GM10266 (cell line): ENCODE results near the gene RASA3.
A peak's percentile ranks its signal among the peaks of the same experiment; 100 is the strongest.
"Not testable (repeated sequence)": the region's sequence is repeated elsewhere in the genome, so short reads cannot be mapped to it uniquely, and the experiment has no call there.

ENCODE experiments used
- DNase-seq: peaks from one replicate; pipeline ENCODE4 v3.0.0; 2012; ENCODE audit errors: extremely low spot score
- TF ChIP-seq, protein P1 (sequence below): IDR thresholded peaks from 2 replicates; pipeline ENCODE4 v1.5.1; 2012; ENCODE audit warnings: mild to moderate bottlenecking, low read depth; ENCODE audit not compliant: control insufficient read depth, insufficient read depth; ENCODE audit errors: missing control alignments

Gene RASA3

DNA sequence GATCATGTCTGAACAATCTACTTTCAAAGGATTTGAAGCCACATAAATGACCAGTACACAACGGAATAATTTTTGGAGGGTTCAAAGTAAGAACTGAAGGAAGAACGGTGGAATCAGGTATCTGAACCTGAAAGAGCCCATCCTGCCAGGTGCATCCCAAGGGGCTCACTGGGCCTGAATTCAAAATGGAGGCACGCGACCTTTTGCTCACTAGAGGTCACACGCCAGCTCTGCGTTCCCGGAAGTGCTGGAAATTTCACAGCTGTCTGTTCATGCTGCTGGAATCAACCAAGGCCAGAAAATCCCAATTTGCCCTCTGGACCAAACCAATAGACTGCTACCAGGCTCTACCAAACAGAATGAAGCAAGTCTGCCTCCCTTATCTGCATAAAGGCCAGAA is 4.2 kb upstream of the RASA3 start:
- DNase-seq, result no peak
- TF ChIP-seq, protein P1, sequence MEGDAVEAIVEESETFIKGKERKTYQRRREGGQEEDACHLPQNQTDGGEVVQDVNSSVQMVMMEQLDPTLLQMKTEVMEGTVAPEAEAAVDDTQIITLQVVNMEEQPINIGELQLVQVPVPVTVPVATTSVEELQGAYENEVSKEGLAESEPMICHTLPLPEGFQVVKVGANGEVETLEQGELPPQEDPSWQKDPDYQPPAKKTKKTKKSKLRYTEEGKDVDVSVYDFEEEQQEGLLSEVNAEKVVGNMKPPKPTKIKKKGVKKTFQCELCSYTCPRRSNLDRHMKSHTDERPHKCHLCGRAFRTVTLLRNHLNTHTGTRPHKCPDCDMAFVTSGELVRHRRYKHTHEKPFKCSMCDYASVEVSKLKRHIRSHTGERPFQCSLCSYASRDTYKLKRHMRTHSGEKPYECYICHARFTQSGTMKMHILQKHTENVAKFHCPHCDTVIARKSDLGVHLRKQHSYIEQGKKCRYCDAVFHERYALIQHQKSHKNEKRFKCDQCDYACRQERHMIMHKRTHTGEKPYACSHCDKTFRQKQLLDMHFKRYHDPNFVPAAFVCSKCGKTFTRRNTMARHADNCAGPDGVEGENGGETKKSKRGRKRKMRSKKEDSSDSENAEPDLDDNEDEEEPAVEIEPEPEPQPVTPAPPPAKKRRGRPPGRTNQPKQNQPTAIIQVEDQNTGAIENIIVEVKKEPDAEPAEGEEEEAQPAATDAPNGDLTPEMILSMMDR, result no peak

DNA sequence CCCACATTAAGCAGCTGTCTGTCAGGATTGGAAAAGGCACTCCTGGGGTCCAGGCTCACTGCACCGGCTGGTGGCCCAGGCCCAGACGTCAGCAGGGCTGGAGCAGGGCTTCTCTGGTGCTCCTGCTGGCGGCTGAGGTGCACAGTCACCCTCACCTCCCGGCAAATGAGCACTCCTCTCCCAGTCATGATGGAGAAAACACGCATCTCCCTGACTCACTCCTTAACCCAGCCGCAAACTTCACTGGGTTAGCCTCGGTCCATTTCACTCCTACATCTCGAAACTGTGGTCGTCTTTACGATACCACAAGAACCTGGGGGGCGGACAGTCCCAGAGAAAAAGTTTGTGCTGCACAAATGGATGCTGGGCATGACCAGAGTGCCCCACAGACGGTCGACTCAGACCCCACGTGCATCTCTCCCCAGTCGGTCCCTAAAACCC is 3.3 kb upstream of the RASA3 start:
- no peak for DNase-seq
- TF ChIP-seq, protein P1, result no peak

DNA sequence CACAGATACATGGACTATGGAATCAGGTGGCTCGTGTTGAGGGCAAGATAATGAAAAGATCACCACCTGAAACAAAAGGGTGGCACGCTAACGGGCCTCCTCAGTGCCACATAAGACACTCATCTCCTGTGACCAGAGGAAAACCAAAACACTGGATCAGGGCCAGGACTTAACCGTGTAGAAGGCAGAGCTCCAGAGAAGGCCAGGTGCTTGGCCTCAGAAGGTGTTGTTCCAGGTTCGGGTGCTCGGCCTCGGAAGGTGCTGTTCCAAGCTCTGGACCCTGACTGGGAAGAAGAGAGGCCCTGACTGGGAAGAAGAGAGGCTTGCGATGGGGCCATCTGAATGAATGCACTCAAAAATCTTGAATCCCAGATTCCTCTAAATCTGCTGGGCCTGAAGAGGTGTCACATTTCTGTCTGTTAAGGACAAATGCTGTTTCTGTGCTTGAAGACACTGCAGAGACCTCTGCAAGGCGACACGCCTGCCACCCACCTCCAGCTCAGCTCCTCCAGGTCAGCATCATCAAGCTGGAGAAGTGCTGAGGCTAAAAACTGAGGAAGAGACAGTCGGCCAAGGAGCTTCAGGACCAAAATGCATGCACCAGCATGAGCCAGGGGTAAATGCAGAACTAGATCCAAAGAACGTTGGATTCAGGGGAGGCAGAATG is 2.7 kb upstream of the RASA3 start:
- TF ChIP-seq, protein P1, result no peak
- DNase-seq, result no peak

DNA sequence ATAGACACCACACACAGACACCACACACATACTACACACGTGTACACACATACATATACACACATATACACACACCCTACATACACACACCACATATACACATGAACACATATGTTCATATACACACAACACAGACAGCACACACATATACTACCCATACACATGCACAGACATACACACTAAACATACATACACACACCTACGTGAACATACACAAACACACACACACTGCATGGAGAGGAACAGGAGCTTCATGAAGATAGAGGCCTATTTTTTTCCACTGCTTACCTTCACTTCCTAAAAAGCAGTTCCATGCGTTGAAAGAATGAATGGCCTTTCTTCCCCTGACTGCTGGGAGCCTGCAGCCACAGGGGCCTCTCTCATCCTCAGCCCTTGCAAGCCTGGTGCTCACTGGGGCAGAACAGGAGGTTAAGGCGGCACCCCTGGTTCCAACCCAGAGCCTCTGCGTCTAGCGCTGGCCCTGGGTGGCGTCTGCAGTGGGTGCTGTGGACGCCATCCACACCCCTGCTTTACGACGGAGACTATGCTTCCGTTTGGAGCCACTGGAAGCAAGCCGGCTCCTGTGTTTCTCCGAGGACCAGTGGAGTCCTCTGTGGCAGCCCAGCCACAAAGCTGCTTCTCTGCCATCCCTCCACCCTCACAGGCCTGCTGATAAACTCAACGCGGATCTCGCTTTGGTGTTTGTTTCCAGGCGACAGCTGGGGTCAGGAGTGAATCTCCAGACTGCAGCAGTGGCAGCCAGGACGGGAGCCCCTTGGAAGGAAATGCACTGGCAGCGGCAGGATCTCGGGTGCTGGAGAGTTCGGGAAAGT is 1.9 kb upstream of the RASA3 start:
- TF ChIP-seq, protein P1, result no peak
- no peak for DNase-seq

DNA sequence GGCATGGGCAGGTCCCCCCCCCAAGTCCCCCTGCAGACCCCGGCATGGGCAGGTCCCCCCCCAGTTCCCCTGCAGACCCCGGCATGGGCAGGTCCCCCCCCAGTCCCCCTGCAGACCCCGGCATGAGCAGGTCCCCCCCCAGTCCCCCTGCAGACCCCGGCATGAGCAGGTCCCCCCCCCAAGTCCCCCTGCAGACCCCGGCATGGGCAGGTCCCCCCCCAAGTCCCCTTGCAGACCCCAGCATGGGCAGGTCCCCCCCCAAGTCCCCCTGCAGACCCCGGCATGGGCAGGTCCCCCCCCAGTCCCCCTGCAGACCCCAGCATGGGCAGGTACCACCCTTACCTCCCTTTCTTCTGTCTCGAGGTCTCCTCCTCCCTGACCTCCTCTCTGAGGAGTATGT is 1.1 kb upstream of the RASA3 start:
- not testable (repeated sequence) for DNase-seq

DNA sequence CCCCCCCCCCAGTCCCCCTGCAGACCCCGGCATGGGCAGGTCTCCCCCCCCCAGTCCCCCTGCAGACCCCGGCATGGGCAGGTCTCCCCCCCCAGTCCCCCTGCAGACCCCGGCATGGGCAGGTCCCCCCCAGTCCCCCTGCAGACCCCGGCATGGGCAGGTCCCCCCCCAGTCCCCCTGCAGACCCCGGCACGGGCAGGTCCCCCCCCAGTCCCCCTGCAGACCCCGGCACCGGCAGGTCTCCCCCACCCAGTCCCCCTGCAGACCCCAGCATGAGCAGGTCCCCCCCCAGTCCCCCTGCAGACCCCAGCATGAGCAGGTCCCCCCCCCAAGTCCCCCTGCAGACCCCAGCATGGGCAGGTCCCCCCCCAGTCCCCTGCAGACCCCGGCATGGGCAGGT is 703 bp upstream of the RASA3 start:
- not testable (repeated sequence) for DNase-seq

DNA sequence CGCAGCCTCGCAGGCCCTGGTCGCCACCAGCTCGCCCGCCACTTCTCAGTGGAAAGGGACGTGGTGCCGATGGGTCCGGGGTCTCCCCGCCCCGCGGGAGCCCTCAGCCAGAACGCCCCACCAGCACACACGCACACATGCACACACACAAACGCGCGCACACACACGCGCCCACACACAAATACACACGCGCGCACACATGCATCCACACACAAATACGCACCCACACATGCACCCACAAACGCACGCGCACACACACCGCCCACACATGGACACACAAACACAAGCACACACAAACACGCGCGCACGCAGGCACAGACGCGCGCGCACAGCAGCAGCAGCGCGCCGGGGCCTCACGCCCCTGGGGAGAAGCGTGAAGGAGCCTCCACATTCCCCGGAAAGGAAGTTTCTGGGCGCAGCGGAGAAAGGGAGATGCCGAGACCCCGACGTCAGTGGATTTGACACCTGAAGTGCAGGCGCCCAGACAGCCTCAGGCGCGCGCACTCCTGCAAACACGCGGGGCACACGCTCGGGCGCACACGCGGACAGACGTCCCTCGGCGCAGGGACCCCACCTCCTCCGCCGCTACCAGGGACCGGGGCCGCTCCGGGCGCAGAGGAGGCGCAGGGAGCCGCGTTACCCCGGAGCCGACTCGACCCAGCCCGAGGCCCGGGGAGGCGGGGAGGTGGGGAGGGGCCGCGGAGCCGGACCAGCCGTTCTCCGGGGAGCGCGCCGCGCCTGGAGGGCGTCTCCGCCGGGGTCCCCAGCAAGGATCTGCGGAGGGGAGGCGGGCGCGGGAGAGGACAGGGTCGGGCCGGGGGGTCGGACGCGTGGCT is 622 bp downstream of the RASA3 start:
- peak; percentile 60 for DNase-seq

More for the DNA sequence above, 622 bp downstream of the RASA3 start:
- TF ChIP-seq, protein P1, result no peak
